ENCODE data around the gene CDC42EP1. TPM values are rescaled to one million over a fixed set of nuclear protein-coding genes. Genes with fewer than 3 reads are reported as not detected.

Gene CDC42EP1
- total and polyA plus RNA-seq, 2 experiments from 2014 or later = 7.7 to 10.2 TPM

- peaks cover 6% of the 10 kb centered on the region; the same call in 2 of the 3 replicates for H3K9me3 Mint-ChIP-seq
Measured at GRCh38 chr22:37517826-37518450, 42.3 kb upstream of the CDC42EP1 start.

GRCh38 chr22:37518509-37519267 is 41.6 kb upstream of the CDC42EP1 start:
- Histone ChIP-seq H3K27ac (ENCODE audit: low read depth) (no peak overlapping the region), H3K79me2 (replicated peaks; ENCODE audit: insufficient read depth) (no peaks in the 10 kb centered on the region), H3K4me2 (peak overlapping the region; percentile 84), H3K27me3 (ENCODE audit: insufficient read depth) (peaks cover 32% of the 10 kb centered on the region), H3K36me3 (ENCODE audit: insufficient read depth) (no peaks in the 10 kb centered on the region), H2AFZ (peak overlapping the region; percentile 93), H3K4me1 (ENCODE audit: insufficient read depth) (peaks cover 9% of the 10 kb centered on the region; the same call in 1 of the 2 replicates), H3K9me2 (ENCODE audit: insufficient read depth) (no peaks in the 10 kb centered on the region), H3F3A (replicated peaks; ENCODE audit: low read depth) (peaks cover 4% of the 10 kb centered on the region; the same call in 1 of the 2 replicates), H3K4me3 (peak overlapping the region; percentile 69), H4K20me1 (replicated peaks; ENCODE audit: insufficient read depth) (no peaks in the 10 kb centered on the region)
- ATAC-seq (peak; percentile 66), DNase-seq (ENCODE audit: low spot score) (peak; percentile 66)
- Mint-ChIP-seq H3K4me3 (peak overlapping the region; percentile 78), H3K4me1 (peaks cover 14% of the 10 kb centered on the region), H3K27me3 (ENCODE audit: insufficient read depth, low read depth, poor library complexity) (peaks cover 21% of the 10 kb centered on the region), H3K27ac (no peak overlapping the region), H3K9me3 (peaks cover 6% of the 10 kb centered on the region; the same call in 2 of the 3 replicates), H3K36me3 (ENCODE audit: low read depth) (peaks cover 8% of the 10 kb centered on the region; the same call in 2 of the 3 replicates)
- TF ChIP-seq EZH2 (IDR thresholded peaks at IDR 0.05; ENCODE audit: low read depth, unreplicated experiment) (peak; percentile 33), POLR2AphosphoS5 (IDR thresholded peaks at IDR 0.05; ENCODE audit: low read depth) (no peak), NANOG (IDR thresholded peaks at IDR 0.05; ENCODE audit: borderline replicate concordance) (no peak)

More at GRCh38 chr22:37517826-37518450, 42.3 kb upstream of the CDC42EP1 start:
- H3K36me3 ChIP-seq (ENCODE audit: insufficient read depth) = no peaks in the 10 kb centered on the region
- peak overlapping the region; percentile 78 for H3K4me3 Mint-ChIP-seq
- no peak overlapping the region for H3K27ac ChIP-seq (ENCODE audit: low read depth)
- H3K4me1 Mint-ChIP-seq = peaks cover 14% of the 10 kb centered on the region
- no peak overlapping the region for H3K27ac Mint-ChIP-seq
- H3K9me2 ChIP-seq (ENCODE audit: insufficient read depth) = no peaks in the 10 kb centered on the region
- DNase-seq (ENCODE audit: low spot score) (no peak), ATAC-seq (no peak)
- H3K4me3 ChIP-seq = peak overlapping the region; percentile 69
- H3K4me1 ChIP-seq (ENCODE audit: insufficient read depth) = peaks cover 9% of the 10 kb centered on the region; the same call in 1 of the 2 replicates
- H3K79me2 ChIP-seq (replicated peaks; ENCODE audit: insufficient read depth) = no peaks in the 10 kb centered on the region
- H2AFZ ChIP-seq = peak overlapping the region; percentile 93; the same call in 1 of the 2 replicates
- peaks cover 4% of the 10 kb centered on the region; the same call in 1 of the 2 replicates for H3F3A ChIP-seq (replicated peaks; ENCODE audit: low read depth)
- no peaks in the 10 kb centered on the region for H4K20me1 ChIP-seq (replicated peaks; ENCODE audit: insufficient read depth)
- H3K27me3 Mint-ChIP-seq (ENCODE audit: insufficient read depth, low read depth, poor library complexity) = peaks cover 21% of the 10 kb centered on the region
- H3K36me3 Mint-ChIP-seq (ENCODE audit: low read depth) = peaks cover 8% of the 10 kb centered on the region; the same call in 2 of the 3 replicates
- peak overlapping the region; percentile 84 for H3K4me2 ChIP-seq
- no peak for TF ChIP-seq ZNF331 (CRISPR knock-in tag; IDR thresholded peaks at IDR 0.05; ENCODE audit: low read depth)
- TF ChIP-seq, protein P1, sequence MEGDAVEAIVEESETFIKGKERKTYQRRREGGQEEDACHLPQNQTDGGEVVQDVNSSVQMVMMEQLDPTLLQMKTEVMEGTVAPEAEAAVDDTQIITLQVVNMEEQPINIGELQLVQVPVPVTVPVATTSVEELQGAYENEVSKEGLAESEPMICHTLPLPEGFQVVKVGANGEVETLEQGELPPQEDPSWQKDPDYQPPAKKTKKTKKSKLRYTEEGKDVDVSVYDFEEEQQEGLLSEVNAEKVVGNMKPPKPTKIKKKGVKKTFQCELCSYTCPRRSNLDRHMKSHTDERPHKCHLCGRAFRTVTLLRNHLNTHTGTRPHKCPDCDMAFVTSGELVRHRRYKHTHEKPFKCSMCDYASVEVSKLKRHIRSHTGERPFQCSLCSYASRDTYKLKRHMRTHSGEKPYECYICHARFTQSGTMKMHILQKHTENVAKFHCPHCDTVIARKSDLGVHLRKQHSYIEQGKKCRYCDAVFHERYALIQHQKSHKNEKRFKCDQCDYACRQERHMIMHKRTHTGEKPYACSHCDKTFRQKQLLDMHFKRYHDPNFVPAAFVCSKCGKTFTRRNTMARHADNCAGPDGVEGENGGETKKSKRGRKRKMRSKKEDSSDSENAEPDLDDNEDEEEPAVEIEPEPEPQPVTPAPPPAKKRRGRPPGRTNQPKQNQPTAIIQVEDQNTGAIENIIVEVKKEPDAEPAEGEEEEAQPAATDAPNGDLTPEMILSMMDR (conservative IDR thresholded peaks at IDR 0.05; ENCODE audit: low read depth in 2 of 2) = no peak
- H3K27me3 ChIP-seq (ENCODE audit: insufficient read depth) = peaks cover 32% of the 10 kb centered on the region
